Skeletal muscle tissue (tissue), 4 donors: ENCODE measurements around the gene MICAL3. TPM values are rescaled to one million over a fixed set of nuclear protein-coding genes. Genes with fewer than 3 reads are reported as not detected.
"Not testable (repeated sequence)": the region's sequence is repeated elsewhere in the genome, so short reads cannot be mapped to it uniquely, and the experiment has no call there.

Experiments used
- H3K27ac ChIP-seq: one replicate; pipeline ENCODE4 v1.7.0; 2013; ENCODE audit warnings: mild to moderate bottlenecking, low read depth, low read length, inconsistent platforms
- H3K27me3 ChIP-seq, 3 donors: one replicate each; pipeline ENCODE4 v1.7.0; 2013; ENCODE audit warnings: low read length in 3 of 3; ENCODE audit not compliant: control insufficient read depth in 3 of 3, insufficient read depth in 3 of 3
- H3K36me3 ChIP-seq, 3 donors: one replicate each; pipeline ENCODE4 v1.7.0; 2013; ENCODE audit warnings: low read length in 3 of 3; ENCODE audit not compliant: control insufficient read depth in 3 of 3, insufficient read depth in 3 of 3
- H3K4me1 ChIP-seq, 3 donors: one replicate each; pipeline ENCODE4 v1.7.0; 2013; ENCODE audit warnings: low read length in 3 of 3, mild to moderate bottlenecking in 3 of 3; ENCODE audit not compliant: control insufficient read depth in 3 of 3, insufficient read depth in 3 of 3
- H3K4me3 ChIP-seq, 3 donors: one replicate each; pipeline ENCODE4 v1.7.0; 2013; ENCODE audit warnings: low read length in 3 of 3
- H3K9ac ChIP-seq, 3 donors: one replicate each; pipeline ENCODE4 v1.7.0; 2013; ENCODE audit warnings: low read length in 3 of 3, mild to moderate bottlenecking in 3 of 3, moderate library complexity in 2 of 3, low read depth in 1 of 3
- H3K9me3 ChIP-seq, 3 donors: one replicate each; pipeline ENCODE4 v1.7.0; 2013; ENCODE audit warnings: low read length in 3 of 3; ENCODE audit not compliant: control insufficient read depth in 3 of 3
- total RNA-seq: library from RNA; depleted of rRNA; stranded (reverse); fragments of >200 nt; gene quantifications from one replicate; pipeline ENCODE4 v1.2.3, GENCODE V29; 2014
- donor health status: Osteomylitis.

Gene MICAL3
- total RNA-seq, 1 donor from 2014 or later = 20.9 TPM

DNA sequence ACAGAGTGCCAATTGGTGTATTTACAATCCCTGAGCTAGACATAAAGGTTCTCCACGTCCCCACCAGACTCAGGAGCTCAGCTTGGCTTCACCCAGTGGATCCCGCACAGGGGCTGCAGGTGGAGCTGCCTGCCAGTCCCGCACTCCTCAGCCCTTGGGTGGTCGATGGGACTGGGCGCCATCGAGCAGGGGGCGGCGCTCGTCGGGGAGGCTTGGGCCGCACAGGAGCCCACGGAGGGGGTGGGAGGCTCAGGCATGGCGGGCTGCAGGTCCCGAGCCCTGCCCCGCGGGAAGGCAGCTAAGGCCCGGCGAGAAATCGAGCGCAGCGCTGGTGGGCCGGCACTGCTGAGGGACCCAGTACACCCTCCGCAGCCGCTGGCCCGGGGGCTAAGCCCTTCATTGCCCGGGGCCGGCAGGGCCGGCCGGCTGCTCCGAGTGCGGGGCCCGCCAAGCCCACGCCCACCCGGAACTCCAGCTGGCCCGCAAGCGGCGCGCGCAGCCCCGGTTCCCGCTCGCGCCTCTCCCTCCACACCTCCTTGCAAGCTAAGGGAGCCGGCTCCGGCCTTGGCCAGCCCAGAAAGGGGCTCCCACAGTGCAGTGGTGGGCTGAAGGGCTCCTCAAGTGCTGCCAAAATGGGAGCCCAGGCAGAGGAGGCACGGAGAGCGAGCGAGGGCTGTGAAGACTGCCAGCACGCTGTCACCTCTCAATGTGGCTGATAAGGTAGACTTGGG is 29.0 kb upstream of the MICAL3 start:
- not testable (repeated sequence) for H3K27ac ChIP-seq, H3K27me3 ChIP-seq, H3K9ac ChIP-seq, H3K4me3 ChIP-seq, H3K9me3 ChIP-seq, H3K36me3 ChIP-seq
- peaks cover 27 to 29% (median 27%) of the 10 kb centered on the region in 3 donors for H3K4me1 ChIP-seq

DNA sequence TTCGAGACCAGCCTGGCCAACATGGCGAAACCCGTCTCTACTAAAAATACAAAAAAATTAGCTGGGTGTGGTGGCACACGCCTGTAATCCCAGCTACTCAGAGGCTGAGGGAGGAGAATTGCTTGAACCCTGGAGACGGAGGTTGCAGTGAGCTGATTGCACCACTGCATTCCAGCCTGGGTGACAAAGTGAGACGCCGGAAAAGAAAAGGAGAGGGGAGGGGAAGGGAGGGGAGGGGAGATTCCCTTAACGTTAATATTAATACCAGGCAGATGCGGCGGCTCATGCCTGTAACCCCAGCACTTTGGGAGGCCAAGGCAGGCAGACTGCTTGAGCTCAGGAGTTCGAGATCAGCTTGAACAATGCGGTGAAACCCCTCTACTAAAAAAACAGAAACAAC is 26.8 kb upstream of the MICAL3 start:
- not testable (repeated sequence) for H3K27me3 ChIP-seq, H3K27ac ChIP-seq, H3K9ac ChIP-seq, H3K4me3 ChIP-seq, H3K36me3 ChIP-seq, H3K4me1 ChIP-seq, H3K9me3 ChIP-seq

DNA sequence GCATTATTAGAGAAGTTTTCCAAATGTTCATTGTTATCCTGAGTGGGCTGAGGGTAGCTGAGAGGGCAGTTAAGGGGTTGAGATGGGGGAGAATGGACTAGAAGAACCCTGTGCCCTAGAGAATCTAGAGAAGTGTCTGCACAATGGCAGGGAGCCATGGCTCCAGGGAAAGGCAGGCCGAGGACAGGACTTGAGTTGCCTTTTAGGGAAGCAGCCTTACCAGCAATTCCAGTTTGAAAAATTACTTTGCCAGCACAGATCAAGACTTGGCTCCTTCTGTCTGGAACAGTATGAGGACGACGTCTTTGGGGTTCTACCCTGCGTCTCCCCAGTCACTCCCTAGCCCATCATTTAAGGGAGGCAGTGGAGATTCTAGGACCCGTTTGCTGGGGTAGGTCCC is 25.7 kb upstream of the MICAL3 start:
- H3K36me3 ChIP-seq = no peaks in the 10 kb centered on the region
- H3K4me1 ChIP-seq = peaks cover under 1 to 3% (median 2%) of the 10 kb centered on the region in 3 donors
- no peak overlapping the region for H3K27ac ChIP-seq
- no peaks in the 10 kb centered on the region for H3K27me3 ChIP-seq
- no peaks in the 10 kb centered on the region for H3K9me3 ChIP-seq
- H3K9ac ChIP-seq = no peak overlapping the region
- no peak overlapping the region for H3K4me3 ChIP-seq

DNA sequence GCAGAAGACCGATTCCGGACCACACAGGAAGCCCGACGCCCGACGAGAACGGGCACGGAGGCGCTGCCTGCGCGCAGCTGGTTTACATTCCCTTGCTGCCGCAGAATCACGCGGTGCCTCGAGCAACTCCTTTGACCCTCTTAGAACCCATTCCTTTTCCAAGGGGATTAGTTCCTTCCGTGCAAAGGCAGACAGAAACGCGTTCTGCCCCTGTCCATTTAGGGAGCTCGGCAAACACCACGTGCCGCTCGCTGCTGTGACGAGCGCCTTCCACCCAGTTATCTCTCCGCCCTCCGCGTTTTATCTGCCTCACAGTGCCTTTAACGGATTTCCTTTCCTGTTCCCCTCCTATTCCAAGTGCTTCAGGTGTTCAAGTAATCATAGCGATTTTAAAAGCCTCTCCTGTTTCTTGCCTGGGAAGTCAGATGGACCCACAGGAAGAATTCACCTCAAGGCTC is 24.1 kb upstream of the MICAL3 start:
- Histone ChIP-seq H3K9ac (peak overlapping the region in 2 of 3 donors; percentile 27 to 75), H3K4me3 (peak overlapping the region; percentile 32 to 64 (median 50)), H3K4me1 (peaks cover 17 to 19% (median 17%) of the 10 kb centered on the region in 3 donors)

DNA sequence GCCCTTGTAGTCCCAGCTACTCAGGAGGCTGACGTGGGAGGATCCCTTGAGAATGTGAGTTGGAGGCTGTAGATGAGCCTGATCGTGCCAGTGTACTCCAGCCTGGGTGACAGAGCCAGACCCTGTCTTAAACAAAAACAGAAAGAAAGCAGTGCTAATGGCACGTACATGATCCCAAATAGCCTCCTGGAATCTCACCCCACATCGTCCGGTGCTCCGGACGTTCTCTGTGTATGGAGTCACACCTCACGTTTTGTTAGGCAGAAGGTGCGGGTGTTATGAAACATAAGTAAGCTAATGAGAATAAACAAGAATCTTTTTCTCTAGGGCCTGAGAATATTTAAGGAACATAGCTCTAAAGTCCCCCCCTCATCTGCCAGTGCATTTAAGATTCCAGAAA is 23.7 kb upstream of the MICAL3 start:
- no peaks in the 10 kb centered on the region for H3K27me3 ChIP-seq
- H3K9ac ChIP-seq = peak overlapping the region in 1 of 3 donors; percentile 75
- H3K4me1 ChIP-seq = peaks cover 18 to 23% (median 21%) of the 10 kb centered on the region in 3 donors
- no peaks in the 10 kb centered on the region for H3K36me3 ChIP-seq
- H3K4me3 ChIP-seq = peak overlapping the region in 2 of 3 donors; percentile 50 to 64
- no peaks in the 10 kb centered on the region for H3K9me3 ChIP-seq
- H3K27ac ChIP-seq = no peak overlapping the region

More for the DNA sequence above, 24.1 kb upstream of the MICAL3 start:
- no peaks in the 10 kb centered on the region for H3K36me3 ChIP-seq
- H3K27ac ChIP-seq = peak overlapping the region; percentile 40
- H3K27me3 ChIP-seq = no peaks in the 10 kb centered on the region
- H3K9me3 ChIP-seq = no peaks in the 10 kb centered on the region

DNA sequence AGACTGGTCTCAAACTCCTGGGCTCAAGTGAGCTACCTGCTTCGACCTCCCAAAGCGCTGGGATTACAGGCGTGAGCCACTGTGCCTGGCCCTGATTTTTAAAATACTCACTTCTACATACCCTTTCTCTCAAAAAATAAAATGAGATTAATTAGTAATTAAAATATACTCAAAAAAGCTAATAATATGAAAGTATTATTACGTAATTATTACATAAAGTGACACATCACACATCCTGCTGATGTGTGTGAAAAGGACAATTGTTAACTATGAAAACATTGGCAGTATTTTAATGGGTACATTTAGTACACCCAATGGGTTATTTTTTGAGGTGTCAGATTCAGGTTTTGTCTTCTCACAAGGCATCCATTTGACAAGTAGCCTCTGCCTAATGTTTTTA is 21.4 kb upstream of the MICAL3 start:
- no peak overlapping the region for H3K27ac ChIP-seq
- peaks cover 25 to 30% (median 29%) of the 10 kb centered on the region in 3 donors for H3K4me1 ChIP-seq
- H3K27me3 ChIP-seq = no peaks in the 10 kb centered on the region
- H3K9me3 ChIP-seq = no peaks in the 10 kb centered on the region
- H3K36me3 ChIP-seq = no peaks in the 10 kb centered on the region
- no peak overlapping the region for H3K4me3 ChIP-seq
- no peak overlapping the region for H3K9ac ChIP-seq

DNA sequence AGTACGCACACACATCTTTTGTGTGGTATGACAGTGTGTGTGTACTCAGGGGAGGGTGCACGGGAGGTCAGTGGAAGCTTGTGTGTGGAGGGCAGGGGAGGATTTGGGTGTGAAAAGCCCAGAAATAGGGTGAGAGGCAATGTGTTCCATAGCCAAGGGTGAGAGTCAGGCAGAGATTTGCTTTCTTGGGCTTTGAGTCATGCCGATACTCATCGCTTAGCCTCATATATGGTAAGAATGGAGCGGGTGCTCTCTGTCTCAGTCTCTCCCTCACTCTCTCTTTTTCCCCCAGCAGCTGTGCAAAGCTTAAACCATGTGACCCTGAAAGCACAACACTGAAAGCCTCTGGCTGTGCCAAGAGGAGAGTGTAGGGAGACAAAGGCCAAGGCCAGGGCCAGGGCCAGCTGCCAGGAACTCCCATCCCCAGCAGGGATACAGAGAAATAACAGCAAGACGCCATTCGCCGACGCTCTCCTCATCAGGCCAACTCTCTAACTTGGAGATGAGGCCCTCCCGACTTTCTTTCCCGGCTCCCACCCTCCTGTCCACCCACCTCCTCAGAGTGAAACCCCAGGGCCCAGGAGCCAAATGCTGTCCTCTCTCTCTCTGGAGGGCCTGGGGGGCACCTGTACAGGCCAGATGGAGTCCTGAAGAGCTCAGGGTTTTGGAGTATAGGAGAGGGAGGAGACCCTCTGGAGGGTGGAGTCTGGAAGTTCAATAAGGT is 20.3 kb upstream of the MICAL3 start:
- H3K9ac ChIP-seq = peak overlapping the region in 1 of 3 donors; percentile 78
- peak overlapping the region; percentile 65 for H3K27ac ChIP-seq
- no peaks in the 10 kb centered on the region for H3K27me3 ChIP-seq
- peak overlapping the region in 2 of 3 donors; percentile 35 to 40 for H3K4me3 ChIP-seq
- H3K36me3 ChIP-seq = no peaks in the 10 kb centered on the region
- H3K9me3 ChIP-seq = no peaks in the 10 kb centered on the region
- peaks cover 25 to 30% (median 29%) of the 10 kb centered on the region in 3 donors for H3K4me1 ChIP-seq

DNA sequence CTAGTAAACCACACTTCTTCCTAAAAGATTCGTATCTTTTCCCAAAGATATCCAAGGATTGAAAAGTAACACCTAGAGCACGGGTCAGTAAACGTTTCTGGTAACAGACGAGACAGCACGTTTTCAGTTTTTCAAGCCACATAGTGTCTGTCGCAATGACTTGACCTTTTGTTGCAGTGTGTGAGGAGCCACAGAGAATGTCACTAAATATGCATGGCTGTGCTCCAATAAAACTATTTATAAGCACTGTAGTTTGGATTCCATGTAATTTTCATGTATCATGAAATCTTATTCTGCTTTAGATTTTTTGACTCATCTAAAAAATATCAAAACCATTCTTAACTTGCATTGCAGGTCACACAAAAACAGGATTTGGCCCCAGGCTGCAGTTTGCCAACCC is 18.3 kb upstream of the MICAL3 start:
- Histone ChIP-seq H3K36me3 (no peaks in the 10 kb centered on the region), H3K4me1 (peaks cover 25 to 30% (median 29%) of the 10 kb centered on the region in 3 donors), H3K27ac (peak overlapping the region; percentile 73), H3K9ac (peak overlapping the region; percentile 7 to 62 (median 27)), H3K27me3 (no peaks in the 10 kb centered on the region), H3K9me3 (no peaks in the 10 kb centered on the region), H3K4me3 (peak overlapping the region in 2 of 3 donors; percentile 8 to 23)

DNA sequence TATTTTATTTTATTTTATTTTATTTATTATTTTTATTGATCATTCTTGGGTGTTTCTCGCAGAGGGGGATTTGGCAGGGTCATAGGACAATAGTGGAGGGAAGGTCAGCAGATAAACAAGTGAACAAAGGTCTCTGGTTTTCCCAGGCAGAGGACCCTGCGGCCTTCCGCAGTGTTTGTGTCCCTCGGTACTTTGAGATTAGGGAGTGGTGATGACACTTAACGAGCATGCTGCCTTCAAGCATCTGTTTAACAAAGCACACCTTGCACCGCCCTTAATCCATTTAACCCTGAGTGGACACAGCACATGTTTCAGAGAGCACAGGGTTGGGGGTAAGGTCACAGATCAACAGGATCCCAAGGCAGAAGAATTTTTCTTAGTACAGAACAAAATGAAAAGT is 16.5 kb upstream of the MICAL3 start:
- peaks cover 34 to 44% (median 39%) of the 10 kb centered on the region in 3 donors for H3K4me1 ChIP-seq
- not testable (repeated sequence) for H3K36me3 ChIP-seq, H3K4me3 ChIP-seq, H3K9me3 ChIP-seq, H3K27ac ChIP-seq, H3K27me3 ChIP-seq, H3K9ac ChIP-seq

DNA sequence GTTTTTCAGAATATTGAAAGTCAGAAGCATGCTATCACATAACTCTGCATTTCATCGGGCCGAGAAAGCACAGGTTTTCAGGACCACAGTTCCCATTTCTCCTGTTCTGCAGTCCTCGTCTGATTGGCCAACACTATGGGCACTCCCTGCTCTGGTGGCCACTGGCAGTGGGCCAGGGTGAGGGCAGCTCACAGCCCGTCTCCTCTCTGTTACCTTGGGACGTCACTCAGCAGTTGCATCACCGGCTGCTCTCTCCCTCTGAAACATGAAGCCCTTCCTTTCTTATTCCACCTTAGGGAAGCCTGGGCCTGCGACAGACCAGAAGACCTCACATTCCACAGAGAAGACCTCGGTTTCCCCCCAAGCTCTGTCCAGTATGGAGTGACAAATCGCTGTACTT is 11.4 kb upstream of the MICAL3 start:
- Histone ChIP-seq H3K27me3 (no peaks in the 10 kb centered on the region), H3K27ac (peak overlapping the region; percentile 85), H3K36me3 (no peaks in the 10 kb centered on the region), H3K4me3 (peak overlapping the region in 2 of 3 donors; percentile 5 to 37), H3K9ac (peak overlapping the region; percentile 51 to 65 (median 64)), H3K9me3 (no peaks in the 10 kb centered on the region), H3K4me1 (peaks cover 39 to 56% (median 47%) of the 10 kb centered on the region in 3 donors)
